ENCODE data around the gene DVL1.
"Not testable (repeated sequence)": the region's sequence is repeated elsewhere in the genome, so short reads cannot be mapped to it uniquely, and the experiment has no call there.

DVL1 gene

DNA sequence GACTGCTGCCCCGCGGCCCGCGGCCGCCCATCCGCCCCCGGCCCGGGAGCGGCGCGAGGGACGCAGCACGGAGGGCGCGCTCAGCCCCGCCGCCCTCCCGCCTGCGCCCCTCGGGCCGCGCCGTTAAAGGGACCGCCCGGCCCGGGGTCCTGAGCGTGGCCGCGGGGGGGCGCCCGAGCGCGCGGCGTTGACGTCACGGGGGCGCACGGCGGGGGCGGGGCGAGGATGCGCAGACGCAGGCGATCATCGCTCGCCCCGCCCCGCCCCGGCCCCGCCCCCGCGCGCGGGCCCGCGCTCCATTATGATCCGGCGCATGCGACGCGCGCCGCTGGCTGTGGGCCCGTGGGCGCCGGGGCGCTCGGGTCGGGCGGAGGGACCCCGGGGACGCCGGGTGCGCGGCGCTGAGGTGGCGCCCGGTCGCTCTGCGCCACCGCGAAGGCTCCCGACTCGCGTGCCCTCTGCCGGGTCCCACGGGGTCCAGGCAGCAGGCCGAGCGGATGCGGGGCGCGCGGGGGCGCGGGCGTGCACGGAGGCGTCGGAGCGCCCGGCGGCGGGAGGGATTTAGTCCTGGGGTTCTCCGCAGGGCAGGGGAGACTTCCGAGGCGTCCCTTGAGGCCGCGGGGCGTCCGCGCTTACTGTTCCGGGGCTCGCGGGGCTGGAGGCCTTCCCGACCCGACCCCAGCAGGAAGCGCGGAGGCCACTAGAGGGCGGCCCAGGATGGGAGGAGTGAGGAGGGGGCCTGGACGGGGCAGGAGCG is at the start of gene DVL1:
TSS of gene DVL1 (minus strand) at position 163 of the 757 bp plus-strand sequence. CDS start 353 bp downstream, outside the sequence.
- H3K4me3 Mint-ChIP-seq = peak within 1 kb of the TSS; percentile 84
- H3K9me3 Mint-ChIP-seq = no peaks in the 10 kb centered on the region
- H3K27ac Mint-ChIP-seq = no peak within 1 kb of the TSS
- H3K36me3 Mint-ChIP-seq = peaks cover 2% of the 10 kb centered on the region
- H3K4me1 Mint-ChIP-seq = peaks cover 23% of the 10 kb centered on the region
- H3K27me3 Mint-ChIP-seq = peaks cover 8% of the 10 kb centered on the region
- ATAC-seq (ENCODE audit: low read depth) (peak; percentile 79), DNase-seq (ENCODE audit: low spot score in 2 of 2) (peak; percentile 73 to 82)

DNA sequence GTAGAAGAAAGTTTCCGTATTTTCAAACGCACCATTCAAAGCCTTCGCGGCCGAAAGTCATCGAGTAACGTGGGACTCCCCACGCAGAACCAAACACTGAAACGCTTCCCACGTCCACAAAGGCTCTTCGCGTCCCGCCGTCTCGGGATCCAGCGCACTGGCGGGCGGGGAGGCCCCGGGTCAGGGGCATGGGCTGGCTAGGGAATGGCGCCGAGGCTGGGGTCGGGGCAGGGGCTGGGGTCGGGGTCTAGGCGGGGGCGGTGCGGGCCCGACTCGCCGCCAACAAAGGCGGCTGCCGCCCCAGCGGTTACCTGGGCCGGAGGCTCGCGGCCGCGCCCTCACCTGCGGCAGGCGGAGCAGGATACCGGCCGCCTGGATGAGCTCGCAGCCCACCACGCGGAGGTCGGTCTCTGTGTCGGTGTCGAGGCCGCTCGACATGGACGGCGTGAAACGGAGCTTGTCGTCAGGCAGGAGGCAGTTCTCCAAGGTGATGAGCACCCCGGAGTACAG is 49.5 kb upstream of the DVL1 start:
- Mint-ChIP-seq H3K36me3 (peaks cover 11% of the 10 kb centered on the region), H3K27ac (peak overlapping the region; percentile 90), H3K4me1 (peaks cover 32% of the 10 kb centered on the region), H3K27me3 (no peaks in the 10 kb centered on the region), H3K9me3 (no peaks in the 10 kb centered on the region), H3K4me3 (peak overlapping the region; percentile 92)
- DNase-seq (ENCODE audit: low spot score in 2 of 2) (no peak), ATAC-seq (ENCODE audit: low read depth) (peak; percentile 1)

DNA sequence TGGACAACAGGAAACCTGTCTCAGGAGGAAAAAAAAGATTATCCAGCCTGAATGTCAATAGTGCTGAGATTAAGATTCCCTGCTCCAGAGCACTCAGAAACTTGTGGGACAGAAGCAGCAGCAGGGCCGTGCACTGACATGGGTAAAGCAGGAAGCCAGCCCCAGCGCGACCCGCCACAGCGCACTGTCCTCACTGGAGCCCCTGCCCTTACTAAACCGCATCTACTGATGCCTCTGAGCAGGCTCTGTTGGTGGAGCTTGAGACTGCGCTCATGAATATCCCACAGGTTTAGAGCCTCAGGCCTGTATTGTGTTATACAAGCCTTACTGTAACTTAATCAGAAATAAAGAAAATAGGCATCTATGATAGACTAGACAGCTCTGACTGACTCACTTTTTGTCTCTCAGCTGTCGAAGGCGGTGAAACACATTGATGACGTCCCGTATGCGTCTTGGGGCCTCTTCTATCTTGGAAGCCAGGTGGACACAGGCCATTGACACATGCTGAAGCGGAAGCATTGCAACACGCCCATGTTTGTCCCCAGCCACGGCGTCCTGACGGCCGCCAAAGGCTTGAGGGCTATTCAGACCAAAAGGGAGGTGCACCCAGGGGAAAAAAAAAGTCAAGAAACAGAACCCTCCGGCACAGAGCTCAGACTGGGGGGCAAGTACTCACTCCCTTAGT is 48.8 kb upstream of the DVL1 start:
- H3K27ac Mint-ChIP-seq = peak overlapping the region; percentile 62
- peaks cover 9% of the 10 kb centered on the region for H3K36me3 Mint-ChIP-seq
- no peaks in the 10 kb centered on the region for H3K27me3 Mint-ChIP-seq
- H3K9me3 Mint-ChIP-seq = no peaks in the 10 kb centered on the region
- peak overlapping the region; percentile 92 for H3K4me3 Mint-ChIP-seq
- H3K4me1 Mint-ChIP-seq = peaks cover 29% of the 10 kb centered on the region
- ATAC-seq (ENCODE audit: low read depth) (no peak), DNase-seq (ENCODE audit: low spot score in 2 of 2) (no peak)

DNA sequence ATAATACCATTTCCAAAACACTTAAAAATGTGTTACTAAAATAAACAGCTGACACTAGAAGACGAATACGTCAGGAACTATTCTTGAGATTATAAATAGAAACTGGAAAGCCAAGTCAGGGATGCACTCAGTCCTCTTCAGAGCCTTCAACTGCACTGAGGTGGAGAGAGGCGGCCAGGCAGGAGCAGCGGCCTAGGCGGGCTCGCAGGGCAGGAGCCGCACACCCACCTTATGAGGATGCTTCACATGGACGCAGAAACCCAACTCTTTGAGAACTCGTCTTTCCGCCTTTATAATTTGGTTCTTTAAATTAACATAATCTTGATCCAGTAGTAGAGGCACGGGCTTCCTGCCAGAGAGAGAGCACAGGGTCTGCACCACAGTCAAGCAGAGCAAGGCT is 45.9 kb upstream of the DVL1 start:
- no peak overlapping the region for H3K4me3 Mint-ChIP-seq

DNA sequence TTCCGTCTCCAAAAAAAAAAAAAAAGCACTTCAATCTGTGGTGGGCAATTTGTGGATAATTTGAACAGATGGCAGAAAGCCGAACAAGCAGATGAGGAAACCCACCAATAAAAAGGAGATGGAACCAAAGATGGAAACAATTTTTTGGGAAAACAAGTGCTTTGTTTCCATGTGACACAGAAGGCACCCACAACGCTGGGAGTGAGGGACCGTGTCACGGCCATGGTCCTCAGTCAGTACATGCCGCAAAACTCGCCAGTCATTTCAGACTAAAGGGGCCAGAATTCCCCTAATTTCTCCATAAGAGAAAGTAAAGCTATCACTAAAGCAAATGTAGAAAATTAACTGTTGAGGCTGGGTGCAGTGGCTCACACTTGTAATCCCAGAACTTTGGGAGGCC is 44.9 kb upstream of the DVL1 start:
- H3K4me1 Mint-ChIP-seq = peaks cover 11% of the 10 kb centered on the region
- peaks cover 24% of the 10 kb centered on the region for H3K36me3 Mint-ChIP-seq
- H3K4me3 Mint-ChIP-seq = no peak overlapping the region
- H3K27me3 Mint-ChIP-seq = no peaks in the 10 kb centered on the region
- DNase-seq (ENCODE audit: low spot score in 2 of 2) (no peak), ATAC-seq (ENCODE audit: low read depth) (no peak)
- H3K27ac Mint-ChIP-seq = no peak overlapping the region
- H3K9me3 Mint-ChIP-seq = no peaks in the 10 kb centered on the region

More for the DNA sequence above, 45.9 kb upstream of the DVL1 start:
- H3K27me3 Mint-ChIP-seq = no peaks in the 10 kb centered on the region
- no peak overlapping the region for H3K27ac Mint-ChIP-seq
- H3K36me3 Mint-ChIP-seq = peaks cover 18% of the 10 kb centered on the region
- ATAC-seq (ENCODE audit: low read depth) = no peak
- no peaks in the 10 kb centered on the region for H3K9me3 Mint-ChIP-seq
- no peak for DNase-seq (ENCODE audit: low spot score in 2 of 2)
- H3K4me1 Mint-ChIP-seq = peaks cover 17% of the 10 kb centered on the region

DNA sequence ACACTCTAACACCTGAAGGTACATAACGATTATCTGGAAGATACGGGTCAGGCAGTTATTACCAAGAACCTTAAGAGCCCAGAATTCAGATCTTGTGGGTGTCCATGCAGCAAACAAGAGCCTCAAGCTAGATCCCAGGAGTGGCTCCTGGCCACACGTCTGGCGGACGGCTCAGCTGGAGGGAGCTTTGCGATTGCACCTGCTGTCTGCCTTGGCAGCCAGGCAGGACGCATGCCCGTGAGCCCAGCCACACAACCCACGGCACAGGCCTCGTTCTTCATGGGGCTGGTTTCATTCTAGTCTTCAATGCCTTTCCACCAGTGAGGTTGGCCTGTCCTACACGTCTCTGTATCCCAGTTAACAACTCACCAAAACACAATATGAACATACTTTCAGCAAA is 44.2 kb upstream of the DVL1 start:
- no peak overlapping the region for H3K4me3 Mint-ChIP-seq
- ATAC-seq (ENCODE audit: low read depth) (no peak), DNase-seq (ENCODE audit: low spot score in 2 of 2) (no peak)
- H3K36me3 Mint-ChIP-seq = peaks cover 25% of the 10 kb centered on the region
- peaks cover 11% of the 10 kb centered on the region for H3K4me1 Mint-ChIP-seq
- H3K9me3 Mint-ChIP-seq = no peaks in the 10 kb centered on the region
- H3K27me3 Mint-ChIP-seq = no peaks in the 10 kb centered on the region
- H3K27ac Mint-ChIP-seq = no peak overlapping the region

DNA sequence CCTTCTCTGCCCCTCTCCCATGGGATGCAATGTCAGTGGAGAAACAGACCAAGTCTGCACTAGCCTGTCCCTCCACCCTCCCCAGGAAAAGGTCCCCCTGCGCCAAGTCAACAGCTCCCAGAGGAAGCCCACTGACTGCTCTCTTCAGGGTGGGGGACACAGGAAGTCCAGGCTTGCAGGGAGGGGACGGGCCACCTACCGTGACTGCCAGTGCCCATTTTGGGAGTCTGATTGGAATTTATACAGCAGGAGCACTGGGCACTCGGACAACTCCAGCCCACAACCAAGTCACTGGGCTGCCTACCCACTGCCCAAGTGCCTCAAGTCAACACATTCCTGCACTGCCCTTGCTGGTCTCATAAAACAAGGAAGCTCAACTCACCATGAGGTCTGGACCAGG is 43.8 kb upstream of the DVL1 start:
- no peak overlapping the region for H3K4me3 Mint-ChIP-seq
- H3K27ac Mint-ChIP-seq = no peak overlapping the region
- peaks cover 9% of the 10 kb centered on the region for H3K4me1 Mint-ChIP-seq
- peaks cover 28% of the 10 kb centered on the region for H3K36me3 Mint-ChIP-seq
- H3K9me3 Mint-ChIP-seq = no peaks in the 10 kb centered on the region
- no peaks in the 10 kb centered on the region for H3K27me3 Mint-ChIP-seq
- DNase-seq (ENCODE audit: low spot score in 2 of 2) (no peak), ATAC-seq (ENCODE audit: low read depth) (no peak)

DNA sequence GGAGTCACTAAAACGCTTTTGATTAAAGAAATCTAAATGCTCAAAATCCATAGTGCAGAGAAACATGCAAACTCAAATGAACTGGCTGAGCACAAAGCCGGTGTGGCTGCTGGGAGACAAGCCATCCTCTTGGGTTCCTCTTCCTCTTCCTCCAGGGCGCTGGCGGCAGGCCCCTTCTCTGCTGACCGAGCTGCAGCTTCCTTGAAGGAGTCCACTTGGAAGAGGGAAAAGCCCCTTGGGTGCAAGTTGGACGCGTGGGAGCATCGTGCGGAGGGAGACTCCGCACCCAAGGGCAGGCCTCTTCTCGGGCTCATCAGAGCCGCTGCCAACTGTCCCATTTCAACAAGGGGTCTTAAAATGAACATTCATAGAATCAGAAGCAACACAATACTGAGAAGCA is 42.0 kb upstream of the DVL1 start:
- no peaks in the 10 kb centered on the region for H3K27me3 Mint-ChIP-seq
- H3K9me3 Mint-ChIP-seq = no peaks in the 10 kb centered on the region
- no peak overlapping the region for H3K4me3 Mint-ChIP-seq
- H3K4me1 Mint-ChIP-seq = peaks cover 9% of the 10 kb centered on the region
- DNase-seq (ENCODE audit: low spot score in 2 of 2) (no peak), ATAC-seq (ENCODE audit: low read depth) (no peak)
- peaks cover 39% of the 10 kb centered on the region for H3K36me3 Mint-ChIP-seq
- H3K27ac Mint-ChIP-seq = no peak overlapping the region

DNA sequence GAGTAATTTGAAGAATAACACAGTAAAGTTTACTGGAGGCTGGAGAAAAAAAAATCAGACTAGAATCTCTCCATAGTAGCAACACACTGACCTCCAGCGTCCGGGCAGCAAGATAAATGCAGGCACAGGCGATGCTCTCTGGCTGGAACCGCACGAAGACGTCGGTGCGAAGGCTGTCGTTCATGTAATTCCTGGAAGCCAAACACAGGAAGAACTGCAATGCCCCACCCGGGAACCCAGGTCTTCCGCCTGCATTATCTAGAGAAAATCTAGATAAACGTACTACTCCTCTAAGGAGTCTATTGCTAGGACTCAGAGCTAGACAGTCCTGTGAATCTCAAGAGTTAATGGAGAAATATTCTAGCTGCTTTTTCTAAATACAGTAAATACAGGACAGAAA is 41.5 kb upstream of the DVL1 start:
- no peaks in the 10 kb centered on the region for H3K9me3 Mint-ChIP-seq
- no peak overlapping the region for H3K4me3 Mint-ChIP-seq
- ATAC-seq (ENCODE audit: low read depth) = no peak
- H3K27me3 Mint-ChIP-seq = no peaks in the 10 kb centered on the region
- peaks cover 41% of the 10 kb centered on the region for H3K36me3 Mint-ChIP-seq
- peaks cover 9% of the 10 kb centered on the region for H3K4me1 Mint-ChIP-seq
- no peak for DNase-seq (ENCODE audit: low spot score in 2 of 2)
- H3K27ac Mint-ChIP-seq = no peak overlapping the region

DNA sequence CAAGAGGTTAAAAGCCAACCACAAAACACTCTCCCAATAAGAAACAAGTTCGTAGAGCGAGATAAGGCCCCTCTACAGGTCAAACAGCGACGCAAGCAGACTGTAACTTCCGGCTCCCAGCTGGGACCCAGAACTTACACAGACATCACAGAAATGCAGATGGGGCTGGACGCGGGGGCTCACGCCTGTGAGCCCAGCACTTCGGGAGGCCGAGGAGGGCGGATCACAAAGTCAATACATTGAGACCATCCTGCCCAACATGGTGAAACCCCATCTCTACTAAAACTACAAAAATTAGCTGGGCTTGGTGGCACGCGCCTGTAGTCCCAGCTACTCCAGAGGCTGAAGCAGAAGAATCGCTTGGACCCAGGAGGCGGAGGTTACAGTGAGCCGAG is 38.9 kb upstream of the DVL1 start:
- Mint-ChIP-seq H3K27me3 (no peaks in the 10 kb centered on the region), H3K9me3 (no peaks in the 10 kb centered on the region), H3K36me3 (peaks cover 34% of the 10 kb centered on the region), H3K27ac (no peak overlapping the region), H3K4me3 (no peak overlapping the region), H3K4me1 (peaks cover 2% of the 10 kb centered on the region)
- ATAC-seq (ENCODE audit: low read depth) (no peak), DNase-seq (ENCODE audit: low spot score in 2 of 2) (no peak)

DNA sequence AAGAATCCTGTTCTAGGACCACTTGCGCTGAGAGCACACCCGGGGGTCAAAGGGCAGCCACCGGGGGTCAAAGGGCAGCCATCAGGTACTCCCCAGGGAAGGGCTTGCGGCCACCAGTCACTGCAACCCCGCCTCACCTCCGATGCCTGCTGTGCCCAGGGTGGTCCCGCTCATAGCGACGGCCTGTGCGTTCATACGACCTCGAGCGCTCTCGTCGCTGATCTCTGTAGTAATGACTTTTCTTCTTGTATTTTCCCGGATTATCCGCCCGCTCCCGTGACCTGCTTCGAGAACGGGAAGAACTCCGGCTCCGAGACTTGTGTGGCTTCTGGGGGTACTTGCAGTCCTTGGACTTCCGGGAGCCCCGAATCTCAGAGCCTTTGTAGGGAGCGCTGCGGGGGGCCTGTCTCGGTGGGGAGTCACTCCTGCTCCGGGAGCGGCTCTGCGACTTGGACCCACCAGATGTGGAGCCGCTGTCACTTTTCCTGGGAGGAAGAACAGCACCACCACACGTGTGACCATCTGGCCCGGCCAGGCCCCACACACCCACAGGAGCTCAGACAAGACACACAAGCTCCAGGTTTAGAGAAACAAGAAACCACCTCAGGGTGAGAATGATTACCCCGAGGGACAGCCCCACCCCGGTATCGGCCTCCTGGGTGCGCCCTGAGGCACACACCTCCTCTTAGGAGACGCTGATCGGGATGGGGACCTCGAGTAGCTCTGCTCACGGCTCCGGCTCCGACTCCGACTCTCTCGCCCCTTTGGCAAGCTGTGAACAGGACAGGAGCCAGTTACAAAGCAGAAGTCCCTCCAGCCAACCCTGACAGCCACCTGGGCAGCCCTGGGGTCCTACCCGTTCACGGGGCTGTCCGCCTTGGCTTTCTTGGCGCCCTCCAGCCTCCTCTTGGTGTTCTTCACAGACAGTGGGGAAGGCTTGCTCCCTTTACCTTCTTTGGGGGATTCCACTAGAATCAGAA is 38.2 kb upstream of the DVL1 start:
- peaks cover 33% of the 10 kb centered on the region for H3K36me3 Mint-ChIP-seq
- no peaks in the 10 kb centered on the region for H3K9me3 Mint-ChIP-seq
- DNase-seq (ENCODE audit: low spot score in 2 of 2) (no peak), ATAC-seq (ENCODE audit: low read depth) (no peak)
- no peaks in the 10 kb centered on the region for H3K27me3 Mint-ChIP-seq
- peaks cover 5% of the 10 kb centered on the region for H3K4me1 Mint-ChIP-seq
- H3K27ac Mint-ChIP-seq = no peak overlapping the region
- H3K4me3 Mint-ChIP-seq = no peak overlapping the region

DNA sequence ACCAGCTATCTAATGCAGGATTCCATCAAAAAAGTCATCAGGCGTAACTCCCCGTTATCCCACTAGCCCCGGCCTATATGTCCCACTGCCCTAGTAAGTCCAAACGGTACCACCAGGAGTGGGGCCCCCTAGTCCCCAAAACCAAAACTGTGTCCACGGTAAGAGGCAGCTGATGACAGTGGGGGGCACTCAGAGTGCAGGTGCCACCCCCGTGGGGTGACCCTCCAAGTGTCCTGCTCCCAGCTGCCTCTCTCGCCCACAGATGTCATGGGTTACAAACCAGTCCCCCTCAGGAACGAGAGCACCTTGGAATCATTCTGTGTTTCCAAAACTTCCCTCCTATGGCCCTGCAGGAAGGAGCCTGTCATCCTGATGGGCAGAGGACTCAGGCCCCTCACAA is 36.7 kb upstream of the DVL1 start:
- ATAC-seq (ENCODE audit: low read depth) = no peak

DNA sequence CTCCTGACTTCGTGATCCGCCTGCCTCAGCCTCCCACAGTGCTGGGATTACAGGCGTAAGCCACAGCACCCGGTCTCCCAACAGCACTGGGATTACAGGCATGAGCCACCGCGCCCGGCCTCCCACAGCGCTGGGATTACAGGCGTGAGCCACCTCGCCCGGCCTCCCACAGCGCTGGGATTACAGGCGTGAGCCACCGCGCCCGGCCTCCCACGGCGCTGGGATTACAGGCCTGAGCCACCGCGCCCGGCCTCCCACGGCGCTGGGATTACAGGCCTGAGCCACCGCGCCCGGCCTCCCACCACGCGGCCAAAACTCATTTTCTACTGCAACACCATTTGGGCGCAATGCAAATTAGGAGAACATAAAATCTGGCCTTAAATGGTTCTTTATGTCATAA is 36.1 kb upstream of the DVL1 start:
- peaks cover 25% of the 10 kb centered on the region for H3K36me3 Mint-ChIP-seq
- H3K27ac Mint-ChIP-seq, H3K27me3 Mint-ChIP-seq: not testable (repeated sequence)

More for the DNA sequence above, 36.7 kb upstream of the DVL1 start:
- Mint-ChIP-seq H3K9me3 (no peaks in the 10 kb centered on the region), H3K27ac (no peak overlapping the region), H3K36me3 (peaks cover 26% of the 10 kb centered on the region), H3K4me1 (peaks cover 11% of the 10 kb centered on the region), H3K4me3 (no peak overlapping the region), H3K27me3 (no peaks in the 10 kb centered on the region)
- DNase-seq (ENCODE audit: low spot score in 2 of 2) = no peak

DNA sequence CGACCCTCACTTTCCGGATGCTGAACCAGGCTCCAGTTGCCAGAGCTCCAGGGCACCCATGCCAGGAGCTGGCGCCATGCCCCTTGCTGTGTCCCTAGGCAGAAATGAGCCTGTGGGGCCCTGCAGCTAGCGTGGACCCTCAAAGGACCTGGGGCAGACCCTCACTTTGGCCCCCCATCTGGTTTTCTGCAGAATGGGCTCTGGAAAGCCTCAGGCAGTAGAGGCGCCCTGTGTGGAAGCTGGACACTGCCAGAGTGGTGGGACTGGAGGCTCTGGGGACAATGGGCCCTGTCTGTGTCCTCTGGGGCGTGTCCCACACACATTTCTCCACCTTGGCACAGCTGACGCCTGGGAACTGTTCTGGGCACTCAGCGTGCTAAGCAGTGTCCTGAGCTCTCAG is 32.1 kb upstream of the DVL1 start:
- DNase-seq (ENCODE audit: low spot score in 2 of 2) = no peak
- peaks cover 13% of the 10 kb centered on the region for H3K4me1 Mint-ChIP-seq
- H3K27ac Mint-ChIP-seq = no peak overlapping the region
- H3K9me3 Mint-ChIP-seq = no peaks in the 10 kb centered on the region
- ATAC-seq (ENCODE audit: low read depth) = no peak
- no peak overlapping the region for H3K4me3 Mint-ChIP-seq
- peaks cover 4% of the 10 kb centered on the region for H3K36me3 Mint-ChIP-seq
- no peaks in the 10 kb centered on the region for H3K27me3 Mint-ChIP-seq

More for the DNA sequence above, 36.1 kb upstream of the DVL1 start:
- not testable (repeated sequence) for H3K9me3 Mint-ChIP-seq; H3K4me3 Mint-ChIP-seq; ATAC-seq (ENCODE audit: low read depth); DNase-seq (ENCODE audit: low spot score in 2 of 2)
- H3K4me1 Mint-ChIP-seq = peaks cover 11% of the 10 kb centered on the region

Measured in memory B cell (primary cell).